ENCODE data around the gene TMEM187. TPM values are rescaled to one million over a fixed set of nuclear protein-coding genes. Genes with fewer than 3 reads are reported as not detected.

Gene TMEM187
- total RNA-seq, 1 donor from 2014 or later: 6.7 TPM

- H3K27me3 Mint-ChIP-seq (ENCODE audit: unreplicated experiment): peaks cover 3% of the 10 kb centered on the region
- H3K4me3 Mint-ChIP-seq (ENCODE audit: unreplicated experiment): peak overlapping the region; percentile 41
- no peaks in the 10 kb centered on the region for H3K36me3 Mint-ChIP-seq (ENCODE audit: unreplicated experiment)
- TF ChIP-seq, protein P1, sequence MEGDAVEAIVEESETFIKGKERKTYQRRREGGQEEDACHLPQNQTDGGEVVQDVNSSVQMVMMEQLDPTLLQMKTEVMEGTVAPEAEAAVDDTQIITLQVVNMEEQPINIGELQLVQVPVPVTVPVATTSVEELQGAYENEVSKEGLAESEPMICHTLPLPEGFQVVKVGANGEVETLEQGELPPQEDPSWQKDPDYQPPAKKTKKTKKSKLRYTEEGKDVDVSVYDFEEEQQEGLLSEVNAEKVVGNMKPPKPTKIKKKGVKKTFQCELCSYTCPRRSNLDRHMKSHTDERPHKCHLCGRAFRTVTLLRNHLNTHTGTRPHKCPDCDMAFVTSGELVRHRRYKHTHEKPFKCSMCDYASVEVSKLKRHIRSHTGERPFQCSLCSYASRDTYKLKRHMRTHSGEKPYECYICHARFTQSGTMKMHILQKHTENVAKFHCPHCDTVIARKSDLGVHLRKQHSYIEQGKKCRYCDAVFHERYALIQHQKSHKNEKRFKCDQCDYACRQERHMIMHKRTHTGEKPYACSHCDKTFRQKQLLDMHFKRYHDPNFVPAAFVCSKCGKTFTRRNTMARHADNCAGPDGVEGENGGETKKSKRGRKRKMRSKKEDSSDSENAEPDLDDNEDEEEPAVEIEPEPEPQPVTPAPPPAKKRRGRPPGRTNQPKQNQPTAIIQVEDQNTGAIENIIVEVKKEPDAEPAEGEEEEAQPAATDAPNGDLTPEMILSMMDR (IDR thresholded peaks at IDR 0.05; ENCODE audit: partially characterized antibody, unreplicated experiment): peak; percentile 68
- DNase-seq: peak; percentile 81
- H3K27ac Mint-ChIP-seq (ENCODE audit: unreplicated experiment): peak overlapping the region; percentile 91
- peaks cover 2% of the 10 kb centered on the region for H3K9me3 Mint-ChIP-seq (ENCODE audit: unreplicated experiment)
- peaks cover 3% of the 10 kb centered on the region for H3K4me1 Mint-ChIP-seq (ENCODE audit: low read depth, unreplicated experiment)
Measured at GRCh38 chrX:153947009-153947769, 25.4 kb upstream of the TMEM187 start.

GRCh38 chrX:153948002-153948466 lies 24.5 kb upstream of the TMEM187 start:
- peaks cover 3% of the 10 kb centered on the region for H3K4me1 Mint-ChIP-seq (ENCODE audit: low read depth, unreplicated experiment)
- peak overlapping the region; percentile 72 for H3K27ac Mint-ChIP-seq (ENCODE audit: unreplicated experiment)
- no peak for DNase-seq
- no peaks in the 10 kb centered on the region for H3K36me3 Mint-ChIP-seq (ENCODE audit: unreplicated experiment)
- H3K9me3 Mint-ChIP-seq (ENCODE audit: unreplicated experiment): peaks cover 2% of the 10 kb centered on the region
- no peak overlapping the region for H3K4me3 Mint-ChIP-seq (ENCODE audit: unreplicated experiment)
- TF ChIP-seq, protein P1 (IDR thresholded peaks at IDR 0.05; ENCODE audit: partially characterized antibody, unreplicated experiment): no peak
- H3K27me3 Mint-ChIP-seq (ENCODE audit: unreplicated experiment): peaks cover 3% of the 10 kb centered on the region

DNA sequence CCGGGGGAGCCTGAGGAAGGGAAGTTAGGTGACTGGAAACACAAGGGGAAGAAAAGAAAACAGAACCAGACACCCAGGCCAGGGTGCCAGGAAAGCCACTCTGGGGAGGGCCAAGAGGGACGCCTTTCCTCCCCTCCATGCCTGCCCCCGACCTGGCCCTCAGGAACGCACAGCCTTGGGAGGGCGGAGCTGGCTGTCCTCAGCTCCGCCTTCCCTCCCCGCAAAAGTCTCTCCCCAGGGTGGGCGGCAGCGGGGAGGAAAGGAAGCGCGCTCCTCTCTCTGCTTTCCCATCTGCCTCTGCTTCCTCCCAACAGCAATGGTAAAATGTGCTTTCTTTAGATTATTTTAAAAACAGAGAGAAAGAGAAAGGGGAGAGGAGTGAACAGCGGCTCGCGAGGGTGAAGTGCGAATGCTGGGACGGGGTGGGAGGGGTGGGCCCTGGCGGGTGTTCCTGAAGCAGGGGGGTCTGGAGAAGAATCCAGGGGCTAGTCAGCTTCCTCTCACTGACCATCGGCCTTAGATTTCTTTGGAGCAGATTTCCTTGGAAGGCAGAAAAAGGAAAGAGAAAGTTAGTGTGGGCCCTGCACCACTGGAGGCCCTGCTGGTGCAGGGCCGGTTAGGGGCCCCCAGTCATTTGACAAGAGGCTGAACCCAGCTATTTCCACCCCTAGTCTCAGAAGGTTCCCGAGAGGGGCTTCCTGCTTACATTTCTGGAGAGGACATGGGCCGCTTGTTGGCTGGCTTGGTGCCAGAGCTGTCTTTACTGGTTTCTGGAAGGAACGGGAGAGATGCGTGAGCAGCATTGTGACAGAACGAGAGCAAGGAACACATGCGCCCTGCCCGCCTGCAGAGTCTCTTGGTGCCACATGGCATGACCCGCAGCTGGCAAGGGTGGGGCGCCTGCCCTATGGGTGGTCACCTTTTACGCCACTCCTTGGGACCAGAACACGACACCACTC lies 23.4 kb upstream of the TMEM187 start:
- peaks cover 3% of the 10 kb centered on the region for H3K4me1 Mint-ChIP-seq (ENCODE audit: low read depth, unreplicated experiment)
- peaks cover 3% of the 10 kb centered on the region for H3K27me3 Mint-ChIP-seq (ENCODE audit: unreplicated experiment)
- H3K4me3 Mint-ChIP-seq (ENCODE audit: unreplicated experiment): no peak overlapping the region
- no peak for DNase-seq
- no peaks in the 10 kb centered on the region for H3K36me3 Mint-ChIP-seq (ENCODE audit: unreplicated experiment)
- H3K27ac Mint-ChIP-seq (ENCODE audit: unreplicated experiment): peak overlapping the region; percentile 77
- TF ChIP-seq, protein P1 (IDR thresholded peaks at IDR 0.05; ENCODE audit: partially characterized antibody, unreplicated experiment): no peak
- H3K9me3 Mint-ChIP-seq (ENCODE audit: unreplicated experiment): peaks cover 2% of the 10 kb centered on the region

DNA sequence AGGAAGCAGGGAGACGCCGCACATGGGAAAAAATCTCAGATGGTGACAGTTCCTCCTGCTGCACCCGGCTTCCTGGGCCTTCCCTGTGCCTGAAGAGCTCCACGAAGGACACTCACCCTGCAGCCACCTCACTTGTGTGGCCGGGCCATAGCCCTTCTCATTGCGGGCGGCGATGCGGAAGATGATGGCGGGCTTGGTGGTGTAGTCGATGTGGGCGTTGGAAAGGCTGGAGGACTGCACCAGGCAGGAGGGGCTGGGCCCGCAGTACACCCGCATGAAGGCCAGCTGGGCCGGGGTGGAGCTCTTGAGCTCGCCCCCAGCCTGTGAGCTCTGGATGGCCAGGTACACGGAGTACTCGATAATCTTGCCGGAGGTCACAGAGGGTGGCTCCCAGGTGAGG lies 22.4 kb upstream of the TMEM187 start:
- Mint-ChIP-seq H3K36me3 (ENCODE audit: unreplicated experiment) (no peaks in the 10 kb centered on the region), H3K9me3 (ENCODE audit: unreplicated experiment) (peaks cover 4% of the 10 kb centered on the region), H3K4me1 (ENCODE audit: low read depth, unreplicated experiment) (peaks cover 3% of the 10 kb centered on the region), H3K27me3 (ENCODE audit: unreplicated experiment) (peaks cover 3% of the 10 kb centered on the region), H3K27ac (ENCODE audit: unreplicated experiment) (peak overlapping the region; percentile 55), H3K4me3 (ENCODE audit: unreplicated experiment) (no peak overlapping the region)
- DNase-seq: no peak
- TF ChIP-seq, protein P1 (IDR thresholded peaks at IDR 0.05; ENCODE audit: partially characterized antibody, unreplicated experiment): no peak

All from glutamatergic neuron (in vitro differentiated cells).